Naive thymus-derived CD4-positive, alpha-beta T cell (primary cell): ENCODE measurements around the gene CSF1R. TPM values are rescaled to one million over a fixed set of nuclear protein-coding genes. Genes with fewer than 3 reads are reported as not detected.

Source experiments
- ATAC-seq: fragments of 150-1000 bp; cut with Tn5 transposase; 2 replicates; pipeline ENCODE4 v1.10.0; 2021; ENCODE audit warnings: mild to moderate bottlenecking, moderate library complexity
- CTCF ChIA-PET: fragments of 350-600 bp; sonication (Branson Sonifier 250); formaldehyde crosslinking; loops from one replicate; lab custom pipeline; 2021; ENCODE audit warnings: antibody characterized with exemption; lab: Charles Lee
- POLR2A ChIA-PET: fragments of 350-600 bp; sonication (Branson Sonifier 250); formaldehyde crosslinking; loops from one replicate; lab custom pipeline; 2021; ENCODE audit warnings: antibody characterized with exemption, inconsistent platforms; lab: Charles Lee
- DNase-seq, 9 donors: peaks; one replicate each; pipeline versions ENCODE4 v3.0.0 to v3.0.0-alpha.2; 2020 to 2022; ENCODE audit warnings: mixed read lengths in 1 of 9
- H3K27ac ChIP-seq: one replicate; pipeline ENCODE4 v1.7.0; 2013; ENCODE audit warnings: mild to moderate bottlenecking, low read depth, low read length, moderate library complexity
- H3K27me3 ChIP-seq, 2 donors: one replicate each; pipeline ENCODE4 v1.7.0; 2013; ENCODE audit warnings: low read length in 2 of 2, mild to moderate bottlenecking in 2 of 2, moderate library complexity in 2 of 2; ENCODE audit not compliant: control insufficient read depth in 2 of 2, insufficient read depth in 2 of 2
- H3K36me3 ChIP-seq, 3 experiments: 1 replicate in 2 of 3; 2 replicates in 1 of 3; pipeline ENCODE4 v1.7.0; 2013; ENCODE audit warnings: low read length in 3 of 3, mild to moderate bottlenecking in 3 of 3, moderate library complexity in 1 of 3; ENCODE audit not compliant: insufficient read depth in 3 of 3, control insufficient read depth in 2 of 3
- H3K4me1 ChIP-seq, 2 donors: one replicate each; pipeline ENCODE4 v1.7.0; 2013; ENCODE audit warnings: low read length in 2 of 2, mild to moderate bottlenecking in 2 of 2, moderate library complexity in 1 of 2; ENCODE audit not compliant: control insufficient read depth in 2 of 2, insufficient read depth in 2 of 2
- H3K4me3 ChIP-seq: 2 replicates; pipeline ENCODE4 v1.7.0; 2013; ENCODE audit warnings: mild to moderate bottlenecking, low read length
- H3K9me3 ChIP-seq, 3 experiments: 1 replicate in 2 of 3; 2 replicates in 1 of 3; pipeline ENCODE4 v1.7.0; 2013; ENCODE audit warnings: low read length in 3 of 3; ENCODE audit not compliant: control insufficient read depth in 2 of 3
- H3K27ac Mint-ChIP-seq, 9 donors: one replicate each; pipeline ENCODE4 v1.8.0; 2020 to 2022; ENCODE audit warnings: mixed read lengths in 9 of 9, mild to moderate bottlenecking in 8 of 9, moderate library complexity in 5 of 9, inconsistent platforms in 2 of 9
- H3K27me3 Mint-ChIP-seq, 5 donors: one replicate each; pipeline ENCODE4 v1.8.0; 2021 to 2022; ENCODE audit warnings: mixed read lengths in 5 of 5, mild to moderate bottlenecking in 1 of 5
- H3K36me3 Mint-ChIP-seq, 5 donors: one replicate each; pipeline ENCODE4 v1.8.0; 2020 to 2022; ENCODE audit warnings: mixed read lengths in 5 of 5, mild to moderate bottlenecking in 3 of 5, inconsistent platforms in 1 of 5
- H3K4me1 Mint-ChIP-seq, 7 donors: one replicate each; pipeline ENCODE4 v1.8.0; 2020 to 2022; ENCODE audit warnings: mixed read lengths in 7 of 7, mild to moderate bottlenecking in 3 of 7, inconsistent platforms in 1 of 7
- H3K4me3 Mint-ChIP-seq, 10 donors: one replicate each; pipeline ENCODE4 v1.8.0; 2020 to 2022; ENCODE audit warnings: mild to moderate bottlenecking in 10 of 10, mixed read lengths in 10 of 10, moderate library complexity in 6 of 10, inconsistent platforms in 2 of 10
- H3K9me3 Mint-ChIP-seq, 11 donors: one replicate each; pipeline ENCODE4 v1.8.0; 2020 to 2022; ENCODE audit warnings: mixed read lengths in 11 of 11, mild to moderate bottlenecking in 4 of 11, inconsistent platforms in 1 of 11, moderate library complexity in 1 of 11
- intact Hi-C, 2 donors: fragments of 100-400 bp; cut with micrococcal nuclease; formaldehyde crosslinking; loops; one replicate each; pipeline ENCODE4 v1.15.1; 2023
- polyA plus RNA-seq, 2 donors: library from polyadenylated mRNA; unstranded; fragments of 300-500 nt; fragmentation: Illumina TruSeq; gene quantifications; one replicate each; pipeline ENCODE4 v1.2.3, GENCODE V29; 2021
- total RNA-seq, 6 experiments: library from RNA in 5 of 6; stranded (reverse) in 5 of 6; gene quantifications; 1 replicate in 5 of 6; 2 replicates in 1 of 6; pipeline ENCODE4 v1.2.3 and lab custom pipeline; 2021 to 2026

CSF1R gene
- total and polyA plus RNA-seq, 7 experiments from 2014 or later: 0.09 to 92.4 (median 4.5) TPM

GRCh38 chr5:150116667-150117400, 30.5 kb upstream of the CSF1R start:
- peaks cover 0 to 4% (median 0%) of the 10 kb centered on the region in 5 donors for H3K27me3 Mint-ChIP-seq
- Histone ChIP-seq H3K27ac (no peak overlapping the region), H3K27me3 (no peaks in the 10 kb centered on the region), H3K4me3 (no peak overlapping the region), H3K36me3 (no peaks in the 10 kb centered on the region), H3K9me3 (no peaks in the 10 kb centered on the region), H3K4me1 (no peaks in the 10 kb centered on the region)
- ATAC-seq (no peak), DNase-seq (no peak)
- no peaks in the 10 kb centered on the region for H3K9me3 Mint-ChIP-seq
- no peaks in the 10 kb centered on the region for H3K36me3 Mint-ChIP-seq
- H3K4me3 Mint-ChIP-seq: no peak overlapping the region
- peaks cover 0 to 5% (median 0%) of the 10 kb centered on the region in 7 donors for H3K4me1 Mint-ChIP-seq
- intact Hi-C loops: no loop called here
- H3K27ac Mint-ChIP-seq: no peak overlapping the region
- CTCF ChIA-PET: no interaction called here
- POLR2A ChIA-PET: no interaction called here

- H3K9me3 ChIP-seq: no peaks in the 10 kb centered on the region
- intact Hi-C loops: no loop called here
- CTCF ChIA-PET: no interaction called here
- no peaks in the 10 kb centered on the region for H3K36me3 Mint-ChIP-seq
- POLR2A ChIA-PET: no interaction called here
- H3K27ac Mint-ChIP-seq: no peak overlapping the region
- DNase-seq (peak in 1 of 9 donors; percentile 10), ATAC-seq (no peak)
- no peak overlapping the region for H3K4me3 ChIP-seq
- no peaks in the 10 kb centered on the region for H3K27me3 ChIP-seq
- H3K27ac ChIP-seq: no peak overlapping the region
- no peak overlapping the region for H3K4me3 Mint-ChIP-seq
- H3K9me3 Mint-ChIP-seq: peaks cover 0 to under 1% (median 0%) of the 10 kb centered on the region in 11 donors
- H3K4me1 ChIP-seq: no peaks in the 10 kb centered on the region
- H3K36me3 ChIP-seq: no peaks in the 10 kb centered on the region
- peaks cover 0 to 5% (median 0%) of the 10 kb centered on the region in 7 donors for H3K4me1 Mint-ChIP-seq
- H3K27me3 Mint-ChIP-seq: peaks cover 0 to 6% (median 4%) of the 10 kb centered on the region in 5 donors
Measured at GRCh38 chr5:150114773-150115408, 28.5 kb upstream of the CSF1R start.

- H3K27ac Mint-ChIP-seq: no peak overlapping the region
- intact Hi-C loops: no loop called here
- no peaks in the 10 kb centered on the region for H3K36me3 ChIP-seq
- no peak overlapping the region for H3K27ac ChIP-seq
- no peak overlapping the region for H3K4me3 ChIP-seq
- no peaks in the 10 kb centered on the region for H3K36me3 Mint-ChIP-seq
- peaks cover 0 to 11% (median 4%) of the 10 kb centered on the region in 5 donors for H3K27me3 Mint-ChIP-seq
- ChIA-PET CTCF (no interaction called here), POLR2A (no interaction called here)
- no peaks in the 10 kb centered on the region for H3K9me3 ChIP-seq
- peaks cover 0 to 5% (median 0%) of the 10 kb centered on the region in 7 donors for H3K4me1 Mint-ChIP-seq
- no peaks in the 10 kb centered on the region for H3K4me1 ChIP-seq
- ATAC-seq (no peak), DNase-seq (no peak)
- H3K27me3 ChIP-seq: no peaks in the 10 kb centered on the region
- no peak overlapping the region for H3K4me3 Mint-ChIP-seq
- peaks cover 0 to 1% (median 0%) of the 10 kb centered on the region in 11 donors for H3K9me3 Mint-ChIP-seq
Measured at GRCh38 chr5:150114102-150114641, 27.8 kb upstream of the CSF1R start.

DNA sequence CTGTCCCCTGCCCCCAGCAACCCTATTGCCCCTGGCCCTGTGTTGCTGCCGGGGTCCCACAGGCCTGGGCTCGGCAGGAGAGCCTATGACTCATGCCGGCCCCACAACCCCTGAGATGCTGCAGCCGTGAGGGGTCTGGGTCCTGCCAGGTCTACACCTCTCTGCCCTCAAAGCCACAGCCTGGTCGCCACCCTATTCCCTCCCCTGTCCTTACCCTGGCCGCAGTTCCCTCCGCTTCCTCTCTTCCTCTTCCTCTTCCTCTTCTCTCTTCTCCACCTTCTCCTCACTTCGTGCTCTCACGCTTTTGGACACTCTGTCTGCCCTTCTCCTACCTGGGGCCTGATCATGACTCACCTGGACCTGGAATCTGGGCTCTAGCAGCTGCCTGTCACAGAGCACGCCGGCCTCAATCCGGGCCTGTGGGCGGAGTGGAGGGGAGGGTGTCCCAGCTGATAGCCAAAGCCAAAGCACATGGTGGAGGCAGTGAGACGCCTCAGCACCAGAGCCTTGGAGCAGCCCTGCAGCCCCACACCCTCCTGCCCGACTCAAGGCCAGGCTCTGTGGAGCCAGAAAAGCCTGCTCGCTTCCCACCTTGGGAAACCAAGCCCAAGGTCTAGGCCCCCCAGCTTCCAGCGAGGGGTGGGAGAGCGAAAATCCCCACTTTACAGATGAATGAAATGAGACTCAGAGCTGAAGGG, 26.8 kb upstream of the CSF1R start:
- CTCF ChIA-PET: no interaction called here
- H3K9me3 Mint-ChIP-seq: peaks cover 0 to 1% (median 0%) of the 10 kb centered on the region in 11 donors
- peaks cover 0 to 11% (median 4%) of the 10 kb centered on the region in 5 donors for H3K27me3 Mint-ChIP-seq
- Histone ChIP-seq H3K27ac (no peak overlapping the region), H3K27me3 (no peaks in the 10 kb centered on the region), H3K36me3 (no peaks in the 10 kb centered on the region), H3K9me3 (no peaks in the 10 kb centered on the region), H3K4me3 (no peak overlapping the region), H3K4me1 (no peaks in the 10 kb centered on the region)
- no peaks in the 10 kb centered on the region for H3K36me3 Mint-ChIP-seq
- intact Hi-C loops: no loop called here
- peaks cover 0 to 6% (median 0%) of the 10 kb centered on the region in 7 donors for H3K4me1 Mint-ChIP-seq
- POLR2A ChIA-PET: no interaction called here
- ATAC-seq: peak; percentile 22
- H3K4me3 Mint-ChIP-seq: no peak overlapping the region
- no peak overlapping the region for H3K27ac Mint-ChIP-seq
- no peak for DNase-seq

- peaks cover 0 to 1% (median 0%) of the 10 kb centered on the region in 11 donors for H3K9me3 Mint-ChIP-seq
- Histone ChIP-seq H3K27ac (no peak overlapping the region), H3K9me3 (no peaks in the 10 kb centered on the region), H3K36me3 (no peaks in the 10 kb centered on the region), H3K4me3 (no peak overlapping the region), H3K27me3 (no peaks in the 10 kb centered on the region), H3K4me1 (no peaks in the 10 kb centered on the region)
- DNase-seq: no peak
- intact Hi-C loops: no loop called here
- peaks cover 0 to 7% (median 0%) of the 10 kb centered on the region in 7 donors for H3K4me1 Mint-ChIP-seq
- H3K27me3 Mint-ChIP-seq: peaks cover 0 to 15% (median 4%) of the 10 kb centered on the region in 5 donors
- ChIA-PET POLR2A (no interaction called here), CTCF (no interaction called here)
- peak; percentile 20 for ATAC-seq
- no peaks in the 10 kb centered on the region for H3K36me3 Mint-ChIP-seq
- H3K27ac Mint-ChIP-seq: no peak overlapping the region
- no peak overlapping the region for H3K4me3 Mint-ChIP-seq
Measured at GRCh38 chr5:150112201-150113046, 26.1 kb upstream of the CSF1R start.

DNA sequence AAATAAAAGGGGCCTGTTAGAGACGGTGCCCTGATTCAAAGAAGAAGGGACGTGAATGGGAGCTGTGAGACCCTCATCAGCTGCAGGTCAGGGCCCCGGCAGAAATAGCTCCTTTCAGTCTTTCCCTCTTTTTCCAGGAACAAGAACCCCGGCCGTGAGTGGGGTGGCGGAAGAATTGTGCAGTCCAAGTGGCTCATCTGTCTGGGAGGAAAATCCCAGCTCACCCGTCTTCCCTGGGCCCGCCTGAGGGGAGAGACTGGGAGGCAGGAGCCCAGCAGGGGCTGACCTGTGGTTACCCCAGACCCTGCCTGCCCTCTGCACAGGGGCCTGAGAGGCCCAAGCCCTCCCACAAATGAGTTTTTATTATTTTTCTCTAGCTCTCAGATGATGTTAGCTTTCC, 24.8 kb upstream of the CSF1R start:
- no peaks in the 10 kb centered on the region for H3K36me3 ChIP-seq
- ChIA-PET CTCF (no interaction called here), POLR2A (no interaction called here)
- Mint-ChIP-seq H3K36me3 (no peaks in the 10 kb centered on the region), H3K27ac (no peak overlapping the region), H3K27me3 (peaks cover 0 to 15% (median 4%) of the 10 kb centered on the region in 5 donors), H3K4me1 (peaks cover 0 to 12% (median 0%) of the 10 kb centered on the region in 7 donors), H3K4me3 (no peak overlapping the region), H3K9me3 (peaks cover 0 to 1% (median 0%) of the 10 kb centered on the region in 11 donors)
- H3K4me1 ChIP-seq: no peaks in the 10 kb centered on the region
- H3K27me3 ChIP-seq: no peaks in the 10 kb centered on the region
- no peak for DNase-seq
- H3K9me3 ChIP-seq: no peaks in the 10 kb centered on the region
- intact Hi-C loops: no loop called here
- H3K4me3 ChIP-seq: no peak overlapping the region
- H3K27ac ChIP-seq: no peak overlapping the region
- ATAC-seq: no peak
